ENCODE measurements around the gene KCNQ4. TPM values are rescaled to one million over a fixed set of nuclear protein-coding genes. Genes with fewer than 3 reads are reported as not detected.

KCNQ4 gene
- polyA plus RNA-seq, 1 donor = 2.0 TPM

GRCh38 chr1:40861224-40862003 is 77.8 kb downstream of the KCNQ4 start:
- no peak for DNase-seq

DNA sequence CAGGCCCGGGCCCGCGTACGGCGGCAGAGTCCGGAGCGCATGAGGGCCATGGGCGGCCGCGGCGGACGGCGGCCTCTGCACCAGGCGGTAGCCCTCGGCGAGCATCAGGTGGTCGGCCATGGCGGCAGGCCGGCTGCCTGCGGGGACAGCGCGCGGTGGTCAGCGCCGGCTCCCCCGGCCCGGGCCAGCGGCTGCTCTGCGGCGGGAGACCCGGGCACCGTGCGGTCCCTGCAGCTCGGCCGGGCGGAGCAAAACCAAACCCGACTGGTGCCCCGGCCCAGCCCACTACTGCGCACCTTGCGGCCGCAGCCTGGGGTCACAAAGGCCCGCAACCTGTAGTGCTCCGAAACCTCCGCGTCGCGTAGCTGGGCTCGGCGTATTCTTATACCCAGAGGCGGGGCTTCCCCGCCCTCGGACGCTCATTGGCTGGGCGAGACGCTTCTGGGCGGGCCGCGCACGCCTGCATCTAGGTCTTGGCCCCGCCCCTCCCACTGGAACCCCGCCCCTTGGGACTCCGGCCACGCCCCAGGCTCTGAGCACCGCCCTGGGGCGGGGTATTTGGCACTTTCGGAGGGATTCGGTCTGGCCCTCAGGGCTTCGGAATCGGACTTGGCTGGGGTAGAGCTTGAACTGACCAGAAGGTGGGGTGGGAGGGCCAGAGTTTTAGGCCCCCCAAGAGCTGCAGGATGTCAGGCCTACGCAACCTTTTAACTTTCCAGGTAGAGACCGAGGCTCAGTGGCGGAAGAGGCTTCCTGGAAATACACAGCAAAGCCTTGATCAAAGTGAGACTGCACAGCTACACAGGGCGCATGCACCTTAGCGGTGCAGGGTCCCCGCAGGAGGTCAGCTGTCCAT is 78.6 kb downstream of the KCNQ4 start, which contains the start of gene CITED4:
Gene CITED4 (minus strand): TSS at position 356 of the 856 bp plus-strand sequence. CDS start 236 bp downstream, at position 120.
- peak; percentile 93 for DNase-seq

DNA sequence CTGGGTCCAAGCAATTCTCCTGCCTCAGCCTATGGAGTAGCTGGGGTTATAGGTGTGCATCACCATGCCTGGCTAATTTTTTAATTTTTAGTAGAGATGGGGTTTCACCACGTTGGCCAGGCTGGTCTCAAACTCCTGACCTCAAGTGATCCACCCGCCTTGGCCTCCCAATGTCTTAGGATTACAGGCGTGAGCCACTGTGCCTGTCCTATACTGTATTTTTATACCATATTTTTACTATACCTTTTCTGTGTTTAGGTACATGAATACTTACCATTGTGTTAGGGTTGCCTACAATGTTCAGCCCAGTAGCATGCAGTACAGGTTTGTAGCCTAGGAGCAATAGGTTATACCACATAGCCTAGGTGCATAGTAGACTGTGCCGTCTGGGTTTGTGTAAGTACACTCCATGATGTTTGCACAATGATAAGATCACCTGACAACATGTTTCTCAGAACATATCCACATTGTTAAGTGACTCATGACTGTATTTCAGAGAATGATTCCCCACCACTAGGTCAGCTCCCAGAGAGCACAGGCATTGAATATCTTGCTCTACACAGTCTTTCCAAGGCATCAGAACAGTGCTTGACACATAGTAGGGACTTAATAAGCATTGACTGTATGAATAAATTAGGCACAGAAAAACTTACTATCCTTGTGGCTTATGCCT is 84.6 kb downstream of the KCNQ4 start:
- DNase-seq = no peak

DNA sequence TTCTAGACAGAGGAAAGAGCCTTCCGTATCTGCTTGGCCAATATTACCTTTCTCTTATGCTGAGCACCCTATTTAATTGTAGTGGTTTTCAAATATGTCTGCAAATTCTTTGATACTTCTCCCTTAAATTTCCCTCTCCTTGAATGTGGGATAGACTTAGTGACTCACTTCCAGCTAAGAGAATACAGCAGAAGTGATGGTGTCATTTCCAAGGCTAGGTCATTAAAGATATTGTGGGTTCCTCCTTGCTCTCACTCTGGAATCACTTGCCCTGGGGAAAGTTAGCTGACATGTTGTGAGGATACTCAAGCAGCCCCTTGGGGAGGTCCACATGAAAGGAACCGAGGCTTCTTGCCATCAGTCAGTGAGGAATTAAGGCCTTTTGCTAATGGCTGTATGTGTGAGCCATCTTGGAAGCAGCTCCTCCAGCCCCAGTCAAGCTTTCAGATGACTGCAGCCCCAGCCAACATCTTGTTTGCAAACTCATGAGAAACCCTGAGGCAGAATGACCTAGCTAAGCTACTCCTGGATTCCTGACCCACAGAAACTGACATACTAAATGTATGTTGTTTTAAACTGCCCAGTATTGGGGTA is 86.6 kb downstream of the KCNQ4 start:
- DNase-seq = no peak

DNA sequence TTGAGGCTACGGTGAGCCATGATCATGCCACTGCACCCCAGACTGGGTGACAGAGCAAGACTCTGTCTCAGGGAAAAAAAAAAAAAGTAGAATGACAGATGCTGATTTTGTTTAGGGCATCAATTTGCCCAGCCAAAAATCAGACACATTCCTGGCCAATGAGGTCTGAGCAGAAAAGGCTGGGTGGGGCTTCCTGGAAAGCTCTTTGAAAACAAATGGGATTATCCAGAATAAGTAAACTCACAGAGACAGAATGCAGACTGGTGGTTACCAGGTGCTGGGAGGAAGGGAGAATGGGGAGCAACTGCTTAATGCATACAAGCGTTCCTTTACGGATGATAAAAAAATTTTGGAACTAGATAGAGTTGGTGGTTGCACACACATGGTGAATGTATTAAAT is 88.7 kb downstream of the KCNQ4 start:
- no peak for DNase-seq

DNA sequence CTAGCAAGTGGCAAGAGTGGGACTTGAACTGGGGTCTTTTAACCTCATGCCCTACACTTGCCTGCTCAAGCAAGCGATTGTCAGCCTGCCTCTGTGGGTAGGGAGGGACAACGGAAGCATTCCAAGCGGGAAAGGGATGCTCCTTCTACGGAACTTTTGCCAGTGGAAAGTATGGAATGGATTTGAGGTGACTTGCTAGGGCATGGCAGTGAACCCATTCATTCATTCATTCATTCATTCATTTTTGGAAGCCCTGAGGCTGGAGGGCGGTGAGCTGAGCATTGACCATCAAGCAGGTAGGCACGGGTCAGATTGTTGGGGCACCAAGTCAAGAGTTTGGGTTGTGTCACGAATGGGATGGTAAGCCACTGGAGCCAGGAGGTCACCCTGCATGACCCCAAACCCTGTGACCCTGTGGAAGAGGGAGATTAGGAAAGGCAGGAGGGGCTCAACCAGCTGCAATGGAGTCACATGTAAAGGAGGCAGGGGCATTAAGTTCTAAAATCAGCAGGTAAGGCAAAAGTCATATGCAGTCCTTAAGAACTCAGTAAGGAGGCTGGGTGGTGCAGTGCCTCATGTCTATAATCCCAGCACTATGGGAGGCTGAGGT is 90.4 kb downstream of the KCNQ4 start:
- DNase-seq = no peak

GRCh38 chr1:40876436-40876761 is 92.8 kb downstream of the KCNQ4 start:
- no peak for DNase-seq

DNA sequence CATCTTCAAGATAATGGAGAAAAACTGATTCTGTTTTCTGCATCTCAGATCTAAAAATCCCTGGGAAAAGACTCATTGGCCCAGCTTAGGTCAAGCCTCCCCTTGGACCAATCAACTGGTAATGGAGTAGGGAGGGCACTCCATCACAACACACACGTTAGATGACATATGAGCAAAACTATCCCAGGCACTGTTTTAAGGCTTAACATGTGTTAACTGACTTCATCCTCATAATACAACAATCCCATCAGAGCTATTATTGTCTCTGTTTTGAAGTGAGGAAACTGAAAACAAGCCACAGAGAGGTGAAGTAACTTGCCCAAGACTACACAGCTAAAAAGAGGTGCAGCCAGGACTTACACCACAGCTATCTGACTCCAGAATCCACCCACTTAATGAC is 93.3 kb downstream of the KCNQ4 start:
- DNase-seq = no peak

DNA sequence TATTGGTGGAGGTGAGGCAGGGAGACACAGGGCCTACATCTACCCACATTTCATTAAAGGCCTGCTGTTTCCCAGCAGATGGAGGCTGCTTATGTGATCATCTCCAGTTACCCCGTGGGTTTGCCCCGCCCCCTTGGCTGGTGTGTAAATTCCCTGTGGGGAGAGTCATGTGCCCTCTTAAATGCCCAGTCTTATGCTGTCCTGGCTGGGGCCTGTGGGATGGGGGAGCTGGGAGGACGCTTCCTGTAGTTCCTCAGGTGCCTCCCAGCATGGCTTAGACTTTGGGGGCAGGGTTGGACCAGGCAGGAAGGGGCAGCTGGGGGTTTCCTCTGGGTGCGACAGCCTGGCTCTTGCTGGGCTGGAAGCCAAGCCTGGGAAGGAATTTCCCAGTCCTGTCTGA is 94.1 kb downstream of the KCNQ4 start:
- DNase-seq = no peak

DNA sequence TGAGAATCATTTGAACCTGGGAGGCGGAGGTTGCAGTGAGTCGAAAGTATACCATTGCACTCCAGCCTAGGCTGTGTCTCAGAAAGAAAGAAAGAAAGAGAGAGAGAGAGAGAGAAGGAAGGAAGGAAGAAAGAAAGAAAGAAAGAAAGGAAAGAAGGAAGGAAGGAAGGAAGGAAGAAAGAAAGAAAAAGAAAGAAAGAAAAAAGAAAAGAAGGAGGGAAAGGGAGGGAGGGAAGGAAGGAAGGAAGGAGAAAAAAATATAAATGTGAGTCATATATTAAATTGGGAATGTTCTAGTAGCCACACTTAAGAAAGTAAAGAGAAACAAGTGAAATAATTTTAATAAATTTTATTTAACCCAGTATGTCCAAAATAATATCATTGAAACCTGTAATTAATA is 95.3 kb downstream of the KCNQ4 start:
- no peak for DNase-seq

GRCh38 chr1:40879482-40880175 is 96.0 kb downstream of the KCNQ4 start:
- no peak for DNase-seq

DNA sequence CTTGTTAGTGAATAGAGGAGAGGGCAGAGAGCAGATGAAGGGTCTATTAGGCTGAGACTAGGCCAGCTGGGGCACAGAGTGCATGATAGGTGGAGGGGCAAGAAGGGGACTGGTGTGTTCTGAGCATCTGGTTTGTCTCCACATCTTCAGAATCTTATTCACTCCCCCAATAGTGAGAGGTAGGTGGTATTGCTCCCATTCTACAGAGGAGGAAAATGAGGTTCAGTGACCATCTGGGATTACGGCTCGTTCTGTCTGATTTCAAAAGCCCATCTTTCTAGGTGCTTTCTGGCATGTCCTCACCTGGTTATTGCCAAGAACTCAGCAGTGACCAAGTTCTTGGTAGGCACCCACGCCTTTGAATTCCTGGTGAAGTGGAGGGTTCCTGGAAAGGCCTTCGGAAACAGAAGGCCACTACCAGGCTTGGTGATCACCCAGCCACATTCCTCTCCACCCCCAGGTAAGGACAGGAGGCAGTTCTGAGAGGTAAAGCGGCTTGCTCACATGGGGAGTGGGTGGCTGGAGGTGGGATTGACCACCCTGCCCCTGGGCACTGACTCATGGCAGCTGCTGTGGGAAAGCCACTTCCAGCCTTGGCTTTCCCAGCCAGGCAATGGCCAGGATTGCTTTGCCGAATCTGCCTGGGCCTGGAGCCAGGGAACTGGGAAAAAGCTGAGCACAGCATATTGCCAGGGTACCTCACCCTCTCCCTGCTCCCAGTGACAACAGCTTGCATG is 97.4 kb downstream of the KCNQ4 start:
- DNase-seq = no peak

DNA sequence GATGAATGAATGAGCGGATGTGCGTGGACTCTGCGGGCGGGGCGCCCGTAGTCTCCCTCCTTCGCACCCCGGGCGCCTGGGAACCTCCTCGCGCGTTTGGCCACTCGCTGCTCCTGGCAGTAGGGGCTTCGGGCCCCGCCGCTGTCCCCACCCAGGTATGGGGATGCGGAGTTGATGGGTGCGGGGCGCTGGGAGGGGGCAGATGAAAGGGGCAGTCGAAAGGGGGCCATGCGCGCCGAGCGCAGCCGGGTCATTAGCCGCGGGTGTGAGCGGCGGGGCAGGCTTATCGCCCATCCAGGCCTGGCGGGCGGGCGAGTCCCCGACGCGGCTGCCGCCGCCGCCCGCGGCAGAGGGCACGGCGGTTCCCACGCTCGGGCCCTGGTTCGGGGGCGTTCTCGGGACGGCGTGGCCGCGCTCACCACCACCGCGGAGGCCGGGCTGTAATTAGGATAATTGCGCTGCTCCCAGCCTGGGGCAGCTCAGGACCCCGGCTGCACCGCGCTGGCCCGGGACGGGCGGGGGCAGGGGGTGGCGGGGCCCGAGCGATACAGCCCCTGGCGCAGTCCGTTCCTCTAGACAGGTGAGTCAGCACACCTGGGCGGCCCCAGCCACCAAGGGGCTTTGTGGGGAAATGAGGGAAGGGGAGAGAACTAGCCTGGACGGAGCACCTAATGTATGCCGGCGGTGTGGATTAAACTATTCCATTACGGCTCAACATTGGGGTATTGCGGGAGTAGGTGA is 100.6 kb downstream of the KCNQ4 start:
- DNase-seq = no peak

- no peak for DNase-seq
These were observed 102.9 kb downstream of the KCNQ4 start for GRCh38 chr1:40886318-40887011.

- no peak for DNase-seq
These were observed 103.4 kb downstream of the KCNQ4 start for GRCh38 chr1:40887012-40887378.

DNA sequence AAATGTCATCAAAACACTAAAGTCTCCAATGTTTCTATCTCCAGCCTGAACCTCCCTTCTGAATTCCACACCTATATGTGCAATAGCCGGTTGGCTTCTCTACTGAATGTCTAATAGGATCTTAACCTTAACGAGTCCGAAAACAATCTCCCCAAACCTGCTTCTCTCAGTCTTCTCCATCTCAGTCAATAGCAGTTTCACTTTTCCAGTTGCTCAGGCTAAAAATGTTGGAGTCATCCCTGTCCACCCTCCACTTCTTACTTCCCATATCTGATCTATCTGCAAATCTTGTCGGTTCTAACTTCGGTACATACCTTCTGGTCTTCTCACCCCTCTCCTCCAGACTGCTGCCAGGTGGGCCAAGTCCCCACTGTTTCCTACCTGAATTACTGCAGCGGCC is 104.1 kb downstream of the KCNQ4 start:
- no peak for DNase-seq

All from left kidney (tissue), 2 donors.